Umbilical cord (tissue), 2 donors: ENCODE results near the gene PPP5C. TPM values are rescaled to one million over a fixed set of nuclear protein-coding genes. Genes with fewer than 3 reads are reported as not detected.
"Not testable (repeated sequence)": the region's sequence is repeated elsewhere in the genome, so short reads cannot be mapped to it uniquely, and the experiment has no call there.

Source experiments
- DNase-seq: peaks from one replicate; pipeline ENCODE4 v3.0.0-alpha.2; 2015; ENCODE audit warnings: low spot score
- total RNA-seq: library from RNA; depleted of rRNA; stranded (reverse); fragments of >200 nt; gene quantifications from one replicate; pipeline ENCODE4 v1.2.3, GENCODE V29; 2014; ENCODE audit warnings: low replicate concordance; ENCODE audit not compliant: insufficient read depth

Gene PPP5C, protein sequence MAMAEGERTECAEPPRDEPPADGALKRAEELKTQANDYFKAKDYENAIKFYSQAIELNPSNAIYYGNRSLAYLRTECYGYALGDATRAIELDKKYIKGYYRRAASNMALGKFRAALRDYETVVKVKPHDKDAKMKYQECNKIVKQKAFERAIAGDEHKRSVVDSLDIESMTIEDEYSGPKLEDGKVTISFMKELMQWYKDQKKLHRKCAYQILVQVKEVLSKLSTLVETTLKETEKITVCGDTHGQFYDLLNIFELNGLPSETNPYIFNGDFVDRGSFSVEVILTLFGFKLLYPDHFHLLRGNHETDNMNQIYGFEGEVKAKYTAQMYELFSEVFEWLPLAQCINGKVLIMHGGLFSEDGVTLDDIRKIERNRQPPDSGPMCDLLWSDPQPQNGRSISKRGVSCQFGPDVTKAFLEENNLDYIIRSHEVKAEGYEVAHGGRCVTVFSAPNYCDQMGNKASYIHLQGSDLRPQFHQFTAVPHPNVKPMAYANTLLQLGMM
- 33.9 TPM for total RNA-seq

DNA sequence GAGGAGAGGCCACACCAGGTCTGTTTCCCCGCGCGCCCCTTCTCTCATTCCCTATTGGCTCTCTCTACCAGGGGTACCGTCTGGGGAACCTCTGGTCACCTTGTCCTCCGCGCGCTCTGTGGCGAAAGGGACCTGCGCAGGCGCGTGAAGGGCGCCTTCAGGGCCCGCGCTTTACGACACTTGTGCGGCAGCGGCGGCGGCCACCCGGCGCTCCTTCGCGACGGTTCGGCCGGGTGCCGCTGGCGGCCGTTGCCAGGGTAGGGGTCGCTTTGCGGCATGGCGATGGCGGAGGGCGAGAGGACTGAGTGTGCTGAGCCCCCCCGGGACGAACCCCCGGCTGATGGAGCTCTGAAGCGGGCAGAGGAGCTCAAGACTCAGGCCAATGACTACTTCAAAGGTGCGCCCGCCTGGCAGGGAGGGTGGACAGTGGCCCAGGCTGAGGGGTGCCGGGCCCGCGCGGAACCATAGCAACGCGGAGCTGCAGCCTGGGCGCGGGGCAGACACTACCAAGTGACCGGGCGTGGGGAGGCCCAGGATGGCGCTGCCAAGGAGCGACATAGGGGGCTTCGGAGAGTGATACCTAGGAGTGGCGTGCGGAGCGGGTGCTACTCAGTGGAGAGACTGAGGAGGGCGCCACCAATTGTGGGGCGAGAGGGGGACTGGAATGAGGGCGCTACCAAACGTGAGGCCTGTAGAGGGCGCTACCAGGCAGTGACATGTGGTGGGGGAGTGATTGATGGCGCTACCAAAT lies at the start of gene PPP5C:
TSS of gene PPP5C (plus strand) at position 267 of the 751 bp plus-strand sequence. CDS start at position 277, 10 bp downstream.
- peak; percentile 97 for DNase-seq

DNA sequence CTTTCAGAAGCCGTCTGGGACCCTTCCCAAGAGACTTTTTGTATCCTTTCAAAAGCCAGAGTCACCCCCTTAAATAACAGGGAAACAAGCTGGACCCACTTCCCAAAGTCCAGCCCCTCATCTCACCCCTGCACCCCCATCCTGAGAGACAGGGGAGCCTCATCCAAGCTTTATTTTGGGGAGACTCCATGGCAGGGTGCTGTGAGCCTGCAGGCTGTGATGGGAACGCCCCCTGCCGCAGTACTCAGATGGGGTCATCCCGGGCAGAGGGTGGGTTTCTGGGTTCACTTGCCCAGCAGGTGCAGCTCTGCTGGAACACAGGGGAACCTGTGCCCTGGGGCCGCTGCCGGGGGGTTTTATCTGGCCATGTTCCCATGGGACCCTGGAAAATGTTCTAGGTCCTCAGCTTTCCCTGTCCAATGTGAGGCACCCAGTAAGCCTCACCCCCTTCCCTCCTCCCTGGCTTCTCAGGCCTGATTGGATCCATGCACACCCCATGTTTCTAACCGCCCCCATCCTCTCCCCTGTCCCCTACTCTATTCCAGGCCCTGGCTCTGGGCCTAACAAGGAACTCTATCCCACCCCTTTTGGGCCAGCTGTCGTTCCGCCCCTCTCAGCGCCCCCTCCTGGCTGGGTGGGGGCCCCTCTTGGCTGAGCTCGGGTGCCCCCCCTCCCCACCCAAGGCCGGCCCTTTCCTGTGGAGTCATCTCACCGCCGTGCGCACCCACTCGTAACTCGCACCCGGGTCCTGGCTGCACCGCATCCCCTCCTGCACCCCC lies 49.0 kb upstream of the PPP5C start:
- peak; percentile 92 for DNase-seq

DNA sequence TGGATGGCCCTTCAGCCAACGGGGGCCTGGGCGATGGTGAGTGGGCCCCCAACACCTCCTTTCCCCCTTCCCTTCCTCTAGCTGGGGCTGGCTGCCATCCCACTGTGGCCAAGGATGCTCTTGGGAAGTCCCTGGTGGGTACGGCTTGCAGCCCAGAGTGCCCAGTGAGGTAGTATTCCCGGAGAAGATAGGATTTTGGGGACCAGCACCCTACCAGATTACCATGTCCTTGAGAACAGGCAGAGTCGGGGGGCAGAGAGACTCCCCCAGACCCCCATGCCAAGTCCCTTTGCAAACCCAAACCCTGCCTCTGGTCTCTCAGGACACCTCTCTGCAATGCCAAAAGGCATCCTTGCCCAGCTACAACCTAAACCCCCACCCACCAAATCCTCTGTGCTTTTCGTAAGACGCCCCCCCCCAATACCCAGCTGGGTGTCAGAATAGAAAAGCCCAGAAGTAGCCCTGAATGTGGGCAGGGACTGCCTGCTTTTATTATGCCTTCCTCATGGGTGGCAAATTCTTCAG lies 48.3 kb upstream of the PPP5C start:
- no peak for DNase-seq

DNA sequence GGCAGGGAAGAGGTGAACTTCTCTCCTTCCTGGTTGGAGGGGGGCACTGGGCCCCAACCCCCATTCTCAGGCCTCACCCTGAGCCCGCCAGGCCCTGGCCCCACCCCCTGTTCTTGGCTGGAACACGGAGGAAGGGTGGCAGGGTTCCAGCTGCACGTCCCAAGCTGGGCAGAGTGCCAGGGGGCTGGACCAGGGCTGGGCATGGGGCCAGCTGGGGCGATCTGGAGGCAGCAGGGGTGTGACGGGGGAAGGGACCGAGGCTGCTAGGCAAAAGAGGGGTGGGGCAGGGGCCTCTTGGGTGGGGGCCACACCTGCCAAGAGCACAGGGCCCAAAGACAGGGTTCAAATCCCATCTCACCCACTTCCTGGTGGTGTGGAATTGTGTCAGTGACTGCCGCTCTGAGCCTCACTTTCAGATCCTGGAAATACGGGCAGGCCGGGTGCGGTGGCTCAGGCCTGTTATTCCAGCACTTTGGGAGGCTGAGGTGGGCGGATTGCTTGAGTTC lies 47.8 kb upstream of the PPP5C start:
- DNase-seq: peak; percentile 98

DNA sequence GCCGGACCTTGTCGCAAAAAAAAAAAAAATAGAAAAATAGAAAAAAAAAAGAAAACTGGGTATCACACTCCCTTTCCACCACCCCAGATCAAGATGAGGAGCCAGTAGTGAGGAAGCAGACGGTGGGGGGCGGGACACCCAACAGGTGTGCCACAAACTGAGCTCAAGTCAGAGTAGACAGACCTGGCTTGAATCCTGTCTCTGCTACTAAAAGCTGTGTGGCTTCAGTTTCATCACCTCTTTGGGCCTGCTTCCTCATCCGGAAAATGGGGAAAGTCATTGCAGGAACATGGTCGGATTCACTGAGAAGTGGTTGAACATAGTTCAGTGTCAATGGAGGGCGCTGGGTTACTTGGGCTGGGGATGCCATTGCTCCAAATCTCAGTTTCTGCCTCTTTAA lies 47.2 kb upstream of the PPP5C start:
- DNase-seq: peak; percentile 52

DNA sequence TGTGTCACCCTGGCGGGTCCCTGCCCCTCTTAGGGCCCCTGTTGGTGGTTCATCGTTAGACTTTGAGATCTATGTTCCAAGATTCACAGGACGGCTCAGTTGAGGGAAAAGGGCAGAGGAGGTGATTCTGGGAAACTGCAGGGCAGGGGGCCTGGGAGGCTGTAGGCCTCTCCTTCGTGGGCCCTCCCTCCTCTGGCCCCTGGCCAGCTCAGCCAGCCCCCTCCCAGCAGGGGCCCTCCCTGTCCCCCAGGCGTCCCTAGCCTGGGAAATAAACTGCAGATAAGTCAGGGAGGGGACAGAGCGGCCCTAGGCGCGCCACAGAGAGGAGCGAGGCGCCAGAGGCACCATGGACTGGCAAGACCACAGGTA lies 43.6 kb upstream of the PPP5C start:
- DNase-seq: peak; percentile 34

DNA sequence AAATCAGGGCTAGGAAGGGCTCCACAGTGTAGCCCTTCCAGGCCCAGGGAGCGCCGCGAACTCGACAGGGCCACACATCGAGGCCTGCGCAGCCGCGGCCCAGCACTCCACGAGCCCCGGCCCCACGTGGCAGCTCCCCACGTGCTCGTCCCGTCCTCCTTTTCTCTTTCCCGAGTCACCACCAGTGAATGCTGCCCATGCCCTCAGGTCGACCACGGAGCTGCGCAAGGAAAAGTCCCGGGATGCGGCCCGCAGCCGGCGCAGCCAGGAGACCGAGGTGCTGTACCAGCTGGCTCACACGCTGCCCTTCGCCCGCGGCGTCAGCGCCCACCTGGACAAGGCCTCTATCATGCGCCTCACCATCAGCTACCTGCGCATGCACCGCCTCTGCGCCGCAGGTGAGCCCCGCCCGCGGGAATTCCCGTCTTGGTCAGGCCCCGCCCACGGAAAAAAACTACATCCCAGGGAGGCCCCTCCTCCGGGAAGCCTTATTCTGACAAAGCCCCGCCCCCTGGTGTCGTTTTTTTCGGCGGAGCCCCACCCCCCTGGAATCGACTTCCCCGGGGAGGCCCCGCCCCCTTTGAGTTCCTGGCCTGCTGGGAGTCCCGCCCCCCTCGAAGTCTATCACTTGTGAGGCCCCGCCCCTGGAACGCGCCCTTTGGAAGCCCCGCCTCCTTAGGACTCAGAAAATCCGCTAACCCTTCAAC lies 43.0 kb upstream of the PPP5C start:
- DNase-seq: peak; percentile 73

DNA sequence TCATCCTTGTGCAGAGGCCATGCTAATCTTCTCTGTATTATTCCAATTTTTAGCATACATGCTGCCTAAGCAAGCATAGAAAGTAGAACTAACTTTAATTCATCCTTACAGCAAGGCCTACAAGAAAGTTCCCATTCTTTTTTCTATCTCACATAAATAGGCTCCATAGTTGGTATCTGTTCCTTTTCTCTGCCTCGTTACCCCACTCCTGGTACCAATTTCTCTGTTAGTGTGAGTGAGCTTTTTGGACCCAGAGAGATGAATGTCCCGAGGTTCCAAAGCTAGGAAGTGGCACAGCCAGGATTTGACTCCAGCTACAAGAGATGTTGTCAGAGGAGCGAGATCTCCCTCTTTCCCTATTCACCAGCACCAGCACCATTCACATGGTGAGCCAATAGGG lies 40.4 kb upstream of the PPP5C start:
- DNase-seq: no peak

DNA sequence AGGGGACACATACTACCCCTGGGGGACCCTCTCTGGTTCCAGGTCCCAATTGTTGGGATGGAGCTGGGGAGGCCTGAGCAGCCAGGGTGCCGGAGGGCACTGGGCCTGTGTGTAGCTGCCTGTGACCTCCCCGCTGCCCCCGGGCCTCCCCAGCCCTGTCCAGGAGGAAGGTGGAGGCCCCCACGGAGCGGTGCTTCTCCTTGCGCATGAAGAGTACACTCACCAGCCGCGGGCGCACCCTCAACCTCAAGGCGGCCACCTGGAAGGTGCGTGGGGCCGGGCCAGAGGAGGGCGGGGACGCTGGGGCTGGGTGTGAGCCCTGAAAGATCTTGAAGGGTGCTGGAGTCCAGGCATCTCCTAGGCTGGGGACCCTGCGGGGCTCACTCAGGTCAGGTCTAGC lies 38.4 kb upstream of the PPP5C start:
- no peak for DNase-seq

DNA sequence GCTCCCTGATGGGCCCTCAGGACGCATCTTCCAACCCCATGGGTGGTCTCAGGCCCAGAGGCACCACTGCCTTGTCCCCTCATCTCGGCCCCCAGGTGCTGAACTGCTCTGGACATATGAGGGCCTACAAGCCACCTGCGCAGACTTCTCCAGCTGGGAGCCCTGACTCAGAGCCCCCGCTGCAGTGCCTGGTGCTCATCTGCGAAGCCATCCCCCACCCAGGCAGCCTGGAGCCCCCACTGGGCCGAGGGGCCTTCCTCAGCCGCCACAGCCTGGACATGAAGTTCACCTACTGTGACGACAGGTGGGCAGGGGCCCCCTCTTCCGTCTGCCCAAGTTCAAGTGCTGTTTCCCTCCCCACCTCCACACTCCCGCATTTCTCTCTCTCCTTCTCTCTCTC lies 37.8 kb upstream of the PPP5C start:
- no peak for DNase-seq

DNA sequence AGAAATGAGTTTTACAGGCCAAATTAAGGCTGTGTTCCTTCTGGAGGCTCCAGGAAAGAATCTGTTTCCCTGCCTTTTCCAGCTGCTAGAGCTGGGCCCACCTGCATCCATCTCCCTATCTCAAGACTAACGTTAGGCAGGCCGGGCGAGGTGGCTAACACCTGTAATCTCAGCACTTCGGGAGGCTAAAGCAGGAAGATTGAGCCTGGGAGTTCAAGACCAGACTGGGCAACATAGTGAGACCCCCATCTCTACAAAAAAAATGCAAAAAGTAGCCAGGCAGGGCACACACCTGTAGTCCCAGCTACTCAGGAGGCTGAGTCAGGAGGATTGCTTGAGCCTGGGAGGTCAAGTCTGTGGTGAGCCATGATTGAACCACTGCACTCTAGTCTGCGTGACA lies 35.4 kb upstream of the PPP5C start:
- DNase-seq: no peak

DNA sequence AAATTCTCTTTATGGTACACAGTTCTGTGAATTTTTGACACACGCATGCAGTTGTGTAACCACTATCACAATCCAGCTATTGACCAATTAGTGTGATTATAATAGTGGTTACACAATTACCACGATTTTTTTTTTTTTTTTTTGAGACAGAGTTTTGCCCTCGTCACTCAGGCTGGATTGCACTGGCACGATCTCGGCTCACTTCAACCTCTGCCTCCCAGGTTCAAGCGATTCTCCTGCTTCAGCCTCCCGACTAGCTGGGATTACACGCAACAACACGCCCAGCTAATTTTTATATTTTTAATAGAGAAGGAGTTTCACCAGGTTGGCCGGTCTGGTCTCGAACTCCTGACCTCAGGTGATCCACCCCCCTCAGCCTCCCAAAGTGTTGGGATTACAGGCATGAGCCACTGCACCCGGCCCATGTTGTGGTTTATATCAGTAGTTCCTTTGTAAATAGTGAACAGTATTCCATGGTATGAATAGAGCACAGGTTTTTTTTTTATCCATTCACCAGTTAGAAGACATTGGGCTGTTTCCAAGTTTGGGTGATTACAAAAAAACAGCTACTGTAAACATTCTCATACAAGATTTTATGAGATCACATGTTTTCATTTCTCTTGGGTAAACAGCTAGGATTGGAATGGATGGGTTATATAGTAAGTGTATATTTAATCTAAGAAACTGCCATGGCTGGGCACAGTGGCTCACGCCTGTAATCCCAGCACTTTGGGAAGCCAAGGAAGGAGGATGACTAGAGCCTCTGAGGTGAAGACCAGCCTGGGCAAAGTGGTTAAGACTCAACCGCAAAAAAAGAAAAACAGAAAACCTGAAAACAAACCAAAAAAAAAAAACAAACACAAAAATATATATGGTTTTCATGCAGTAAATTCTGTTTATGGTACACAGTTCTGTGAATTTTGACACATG lies 33.1 kb upstream of the PPP5C start:
- DNase-seq: not testable (repeated sequence)

DNA sequence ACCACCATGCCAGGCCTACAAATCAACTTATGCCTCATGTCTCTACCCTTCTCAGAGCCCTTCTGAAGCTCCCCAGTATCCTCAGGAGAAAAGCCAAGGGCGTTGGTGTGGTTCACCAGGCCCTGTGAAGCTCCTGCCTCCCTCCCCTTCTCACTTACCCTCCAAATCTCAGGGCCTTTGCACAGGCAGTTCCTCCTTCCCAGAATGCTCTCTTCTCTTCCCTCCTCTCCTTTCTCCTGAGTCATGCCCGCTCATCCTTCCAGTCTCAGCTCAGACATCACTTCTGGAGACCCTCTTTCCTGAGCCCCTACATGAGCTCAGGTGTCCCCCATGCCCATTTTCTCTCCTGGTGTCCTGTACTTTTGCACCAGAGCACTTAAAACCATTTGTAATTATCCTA lies 29.5 kb upstream of the PPP5C start:
- DNase-seq: no peak

DNA sequence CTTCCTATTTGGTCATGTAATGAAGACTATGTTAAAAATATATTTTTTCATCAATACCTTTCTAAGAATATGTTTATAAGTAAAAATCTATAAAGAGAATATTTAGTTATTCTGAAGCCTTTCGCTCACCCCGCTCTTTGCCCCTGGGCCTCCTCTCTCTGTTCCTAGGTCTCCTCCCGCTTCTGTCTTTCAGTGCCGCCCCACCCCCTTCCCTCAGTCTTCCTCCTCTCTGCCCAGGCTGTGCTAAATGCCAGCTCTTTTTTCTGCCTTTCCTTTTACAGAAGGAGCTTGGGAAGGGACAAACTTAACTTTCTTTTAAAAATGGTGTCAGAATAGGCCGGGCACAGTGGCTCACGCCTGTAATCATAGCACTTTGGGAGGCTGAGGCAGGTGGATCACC lies 27.3 kb upstream of the PPP5C start:
- no peak for DNase-seq

DNA sequence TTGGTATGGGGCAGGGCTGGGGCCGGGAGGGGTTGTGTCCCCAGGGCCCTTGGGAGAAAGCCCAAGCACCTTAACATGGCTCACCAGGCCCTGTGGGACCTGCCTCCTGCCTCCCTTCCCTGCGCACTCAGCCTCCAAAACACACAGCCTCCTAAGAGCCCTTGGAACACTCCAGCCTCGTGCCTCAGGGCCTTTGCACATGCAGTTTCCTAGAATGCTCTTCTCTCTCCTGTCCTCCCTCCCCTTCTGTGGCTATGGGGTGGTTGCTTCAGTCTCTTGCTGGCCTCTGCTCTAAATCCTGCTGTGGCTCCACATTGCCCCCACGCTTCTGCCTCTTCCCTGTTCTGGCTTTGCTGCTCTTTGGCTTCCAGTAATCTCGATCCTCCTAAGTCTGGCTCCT lies 26.3 kb upstream of the PPP5C start:
- DNase-seq: no peak

DNA sequence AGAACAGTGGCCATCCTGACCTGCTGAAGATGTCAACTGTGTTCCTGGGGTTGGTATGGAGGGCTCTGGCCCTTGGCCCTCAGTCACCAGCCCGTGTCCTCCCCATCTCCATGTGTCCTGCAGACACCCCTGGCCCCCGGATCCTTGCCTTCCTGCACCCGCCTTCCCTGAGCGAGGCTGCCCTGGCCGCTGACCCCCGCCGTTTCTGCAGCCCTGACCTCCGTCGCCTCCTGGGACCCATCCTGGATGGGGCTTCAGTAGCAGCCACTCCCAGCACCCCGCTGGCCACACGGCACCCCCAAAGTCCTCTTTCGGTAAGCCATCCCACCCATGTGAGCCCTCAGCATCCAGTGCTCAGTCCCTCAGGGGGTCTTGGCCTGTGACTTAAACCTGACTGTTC lies 25.2 kb upstream of the PPP5C start:
- DNase-seq: no peak

DNA sequence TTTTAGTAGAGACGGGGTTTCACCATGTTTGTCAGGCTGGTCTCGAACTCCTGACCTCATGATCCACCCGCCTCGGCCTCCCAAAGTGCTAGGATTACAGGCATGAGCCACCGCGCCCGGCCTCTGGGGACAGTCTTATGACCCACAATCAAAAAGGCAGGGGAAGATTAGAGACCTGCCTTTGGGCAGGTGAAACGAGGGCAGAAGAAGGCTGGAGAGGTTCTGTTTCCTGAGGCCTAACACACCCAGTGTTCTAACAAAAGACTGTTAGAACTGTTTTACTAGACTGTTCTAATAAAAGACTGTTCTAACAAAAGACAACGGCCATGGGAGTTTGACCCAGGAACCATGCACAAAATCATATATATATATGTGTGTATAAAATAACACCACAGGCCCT lies 23.7 kb upstream of the PPP5C start:
- DNase-seq: not testable (repeated sequence)

DNA sequence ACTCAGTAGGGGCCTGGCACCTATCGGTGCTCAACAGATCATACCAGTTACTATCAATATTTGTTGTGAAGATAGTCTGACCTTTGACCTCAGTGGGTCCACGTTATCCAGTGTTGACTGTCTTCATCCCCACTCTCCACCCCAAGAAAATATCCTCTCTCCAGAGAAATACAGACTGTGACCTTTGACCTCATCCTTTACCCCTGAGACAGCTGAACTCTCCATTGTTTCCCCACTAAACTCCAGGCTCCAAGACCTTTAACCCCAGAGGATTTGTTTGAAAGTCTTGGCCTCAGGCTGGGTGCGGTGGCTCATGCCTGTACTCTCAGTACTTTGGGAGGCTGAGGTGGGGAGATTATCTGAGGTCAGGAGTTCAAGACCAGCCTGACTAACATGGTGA lies 22.6 kb upstream of the PPP5C start:
- DNase-seq: no peak

DNA sequence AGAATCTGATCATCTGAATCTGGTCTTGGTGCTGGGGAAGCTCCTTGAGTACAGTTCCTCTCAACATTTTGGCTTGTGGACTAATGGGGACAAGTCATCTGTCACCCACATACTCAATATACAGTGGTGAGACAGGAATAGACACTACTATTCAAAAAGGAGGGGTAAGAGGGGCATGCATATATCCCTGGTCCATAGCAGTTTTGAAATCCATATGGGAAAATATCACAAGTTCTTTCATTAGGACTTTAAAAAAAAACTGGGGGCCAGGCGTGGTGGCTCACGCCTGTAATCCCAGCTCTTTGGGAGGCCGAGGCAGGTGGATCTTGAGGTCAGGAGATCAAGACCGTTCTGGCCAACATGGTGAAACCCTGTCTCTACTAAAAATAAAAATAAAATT lies 20.3 kb upstream of the PPP5C start:
- DNase-seq: no peak

DNA sequence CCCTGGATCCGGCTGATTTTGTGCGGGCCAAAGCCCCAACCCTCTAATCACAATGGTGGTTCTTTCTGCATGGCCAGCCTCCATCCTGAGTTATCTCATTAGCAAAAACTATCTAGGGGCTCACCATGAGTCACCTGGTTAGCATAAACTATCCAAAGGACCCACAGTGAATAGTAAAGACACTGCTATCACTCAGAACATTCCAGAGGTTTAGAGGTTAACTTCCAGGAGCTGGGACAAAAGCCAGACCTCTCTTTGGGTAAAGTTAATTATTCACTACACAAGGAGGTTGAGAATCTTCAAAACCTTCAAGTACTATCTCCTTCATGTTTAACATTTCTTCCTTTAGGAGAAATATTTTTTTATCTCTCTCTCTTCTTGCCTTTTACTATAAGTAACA lies 18.8 kb upstream of the PPP5C start:
- DNase-seq: no peak
